CD4-positive, alpha-beta T cell (primary cell): ENCODE measurements around the gene MYO9B. TPM values are rescaled to one million over a fixed set of nuclear protein-coding genes. Genes with fewer than 3 reads are reported as not detected.

ENCODE experiments used
- ATAC-seq: fragments of 200-7000 bp; cut with Tn5 transposase; one replicate; pipeline ENCODE4 v1.10.0; 2022; ENCODE audit warnings: mild to moderate bottlenecking; ENCODE audit not compliant: poor library complexity
- CTCF ChIA-PET: fragments of 350-600 bp; sonication (Branson Sonifier 250); formaldehyde crosslinking; loops from one replicate; lab custom pipeline; 2021; ENCODE audit warnings: antibody characterized with exemption, inconsistent platforms; lab: Charles Lee
- POLR2A ChIA-PET: fragments of 350-600 bp; sonication (Branson Sonifier 250); formaldehyde crosslinking; loops from one replicate; lab custom pipeline; 2021; ENCODE audit warnings: antibody characterized with exemption, inconsistent platforms; lab: Charles Lee
- DNase-seq, 14 experiments: peaks; one replicate each; pipeline ENCODE4 v3.0.0-alpha.2; 2013 to 2020; ENCODE audit warnings: mixed read lengths in 2 of 14
- H3K27ac ChIP-seq, 2 donors: one replicate each; pipeline versions ENCODE4 v1.5.1 to v1.7.0; 2013; ENCODE audit warnings: low read length in 2 of 2, low read depth in 1 of 2, mild to moderate bottlenecking in 1 of 2
- H3K27me3 ChIP-seq, 2 experiments: 1 replicate in 1 of 2; 2 replicates in 1 of 2; pipeline versions ENCODE4 v1.6.1 to v1.7.0; 2013; ENCODE audit warnings: low read length in 2 of 2, control low read depth in 1 of 2, mild to moderate bottlenecking in 1 of 2, moderate library complexity in 1 of 2; ENCODE audit not compliant: insufficient read depth in 2 of 2, control insufficient read depth in 1 of 2
- H3K36me3 ChIP-seq: one replicate; pipeline ENCODE4 v1.6.1; 2013; ENCODE audit warnings: low read length, control low read depth; ENCODE audit not compliant: insufficient read depth
- H3K4me1 ChIP-seq: one replicate; pipeline ENCODE4 v1.6.1; 2013; ENCODE audit warnings: low read length, control low read depth; ENCODE audit not compliant: insufficient read depth
- H3K4me3 ChIP-seq: one replicate; pipeline ENCODE4 v1.5.1; 2013; ENCODE audit warnings: mild to moderate bottlenecking, low read length, moderate library complexity
- H3K9me3 ChIP-seq, 2 experiments: 1 replicate in 1 of 2; 2 replicates in 1 of 2; pipeline versions ENCODE4 v1.6.1 to v1.7.0; 2013; ENCODE audit warnings: low read length in 2 of 2, mild to moderate bottlenecking in 2 of 2, control low read depth in 1 of 2, moderate library complexity in 1 of 2; ENCODE audit not compliant: control insufficient read depth in 1 of 2, insufficient read depth in 1 of 2
- H3K27ac Mint-ChIP-seq: one replicate; pipeline ENCODE4 v1.8.0; 2020; ENCODE audit warnings: mixed read lengths
- H3K27me3 Mint-ChIP-seq: one replicate; pipeline ENCODE4 v1.8.0; 2021; ENCODE audit warnings: mixed read lengths
- H3K36me3 Mint-ChIP-seq: one replicate; pipeline ENCODE4 v1.8.0; 2021; ENCODE audit warnings: low read depth, mixed read lengths
- H3K4me1 Mint-ChIP-seq: one replicate; pipeline ENCODE4 v1.8.0; 2021; ENCODE audit warnings: low read depth, mixed read lengths
- H3K4me3 Mint-ChIP-seq: one replicate; pipeline ENCODE4 v1.8.0; 2020; ENCODE audit warnings: mild to moderate bottlenecking, mixed read lengths
- H3K9me3 Mint-ChIP-seq: one replicate; pipeline ENCODE4 v1.8.0; 2020; ENCODE audit warnings: mixed read lengths
- intact Hi-C, 2 experiments: fragments of 100-400 bp; cut with DNase I in 1 of 2; cut with micrococcal nuclease in 1 of 2; formaldehyde crosslinking; loops; one replicate each; pipeline versions ENCODE4 v1.15.1 to v1.9.0; 2023 to 2025; cut with DNase I, micrococcal nuclease
- total RNA-seq, 174 experiments: library from RNA in 2 of 174; stranded (reverse) in 2 of 174; gene quantifications; one replicate each; pipeline ENCODE4 v1.2.3 and lab custom pipeline; 2021 to 2026
- TF ChIP-seq, protein P1 (sequence below): fragments of 200-600 bp; IDR thresholded peaks from one replicate; pipeline ENCODE4 v1.8.0; 2022; ENCODE audit warnings: antibody characterized with exemption, mild to moderate bottlenecking

Gene MYO9B
- total RNA-seq, 2 experiments from 2014 or later, result 176 to 184 TPM

DNA sequence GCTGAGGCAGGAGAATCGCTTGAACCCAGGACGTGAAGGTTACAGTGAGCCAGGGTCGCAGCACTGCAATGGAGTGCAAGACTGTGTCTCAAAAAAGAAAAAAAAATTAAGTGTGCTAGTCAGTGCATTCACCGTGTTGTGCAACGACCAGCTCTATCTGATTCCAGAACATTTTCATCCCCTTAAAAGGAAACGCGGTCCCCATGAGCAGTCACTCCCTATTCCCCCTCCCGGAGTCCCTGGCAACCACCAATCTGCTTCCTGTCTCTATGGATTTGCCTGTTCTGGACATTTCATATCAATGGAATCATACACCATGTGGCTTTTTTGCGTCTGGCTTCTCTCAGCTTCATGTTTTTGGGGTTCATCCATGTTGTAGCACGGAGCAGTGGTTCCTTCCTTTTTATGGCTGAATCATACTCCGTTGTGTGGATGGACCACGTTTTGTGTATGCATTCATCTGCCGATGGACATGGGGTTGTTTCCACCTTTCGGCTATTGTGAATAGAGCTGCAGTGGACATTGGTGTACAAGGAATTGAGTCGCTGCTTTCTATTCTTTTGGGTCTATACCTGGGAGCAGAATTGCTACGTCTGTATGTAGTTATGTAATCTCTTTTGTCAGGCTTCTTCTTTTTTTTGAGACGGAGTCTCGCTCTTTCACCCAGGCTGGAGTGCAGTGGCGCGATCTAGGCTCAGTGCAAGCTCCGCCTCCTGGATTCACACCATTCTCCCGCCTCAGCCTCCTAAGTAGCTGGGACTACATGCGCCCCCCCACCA, 19.8 kb downstream of the MYO9B start:
- no peaks in the 10 kb centered on the region for H3K27me3 Mint-ChIP-seq
- TF ChIP-seq, protein P1, sequence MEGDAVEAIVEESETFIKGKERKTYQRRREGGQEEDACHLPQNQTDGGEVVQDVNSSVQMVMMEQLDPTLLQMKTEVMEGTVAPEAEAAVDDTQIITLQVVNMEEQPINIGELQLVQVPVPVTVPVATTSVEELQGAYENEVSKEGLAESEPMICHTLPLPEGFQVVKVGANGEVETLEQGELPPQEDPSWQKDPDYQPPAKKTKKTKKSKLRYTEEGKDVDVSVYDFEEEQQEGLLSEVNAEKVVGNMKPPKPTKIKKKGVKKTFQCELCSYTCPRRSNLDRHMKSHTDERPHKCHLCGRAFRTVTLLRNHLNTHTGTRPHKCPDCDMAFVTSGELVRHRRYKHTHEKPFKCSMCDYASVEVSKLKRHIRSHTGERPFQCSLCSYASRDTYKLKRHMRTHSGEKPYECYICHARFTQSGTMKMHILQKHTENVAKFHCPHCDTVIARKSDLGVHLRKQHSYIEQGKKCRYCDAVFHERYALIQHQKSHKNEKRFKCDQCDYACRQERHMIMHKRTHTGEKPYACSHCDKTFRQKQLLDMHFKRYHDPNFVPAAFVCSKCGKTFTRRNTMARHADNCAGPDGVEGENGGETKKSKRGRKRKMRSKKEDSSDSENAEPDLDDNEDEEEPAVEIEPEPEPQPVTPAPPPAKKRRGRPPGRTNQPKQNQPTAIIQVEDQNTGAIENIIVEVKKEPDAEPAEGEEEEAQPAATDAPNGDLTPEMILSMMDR, result no peak
- Histone ChIP-seq H3K4me1 (peaks cover 28% of the 10 kb centered on the region), H3K9me3 (no peaks in the 10 kb centered on the region), H3K36me3 (peaks cover 3% of the 10 kb centered on the region), H3K4me3 (no peak overlapping the region), H3K27ac (no peak overlapping the region), H3K27me3 (no peaks in the 10 kb centered on the region)
- ChIA-PET CTCF (no interaction called here), POLR2A (interaction anchor here (0.6 kb wide), 1 partner anchor 31 kb away, joined by 3 read pairs; no protein-coding TSS in a partner anchor)
- no peak overlapping the region for H3K27ac Mint-ChIP-seq
- peaks cover 33% of the 10 kb centered on the region for H3K36me3 Mint-ChIP-seq
- H3K4me1 Mint-ChIP-seq, result peaks cover 33% of the 10 kb centered on the region
- no peak overlapping the region for H3K4me3 Mint-ChIP-seq
- no peak for DNase-seq
- intact Hi-C loops, result no loop called here
- no peaks in the 10 kb centered on the region for H3K9me3 Mint-ChIP-seq
- no peak for ATAC-seq

DNA sequence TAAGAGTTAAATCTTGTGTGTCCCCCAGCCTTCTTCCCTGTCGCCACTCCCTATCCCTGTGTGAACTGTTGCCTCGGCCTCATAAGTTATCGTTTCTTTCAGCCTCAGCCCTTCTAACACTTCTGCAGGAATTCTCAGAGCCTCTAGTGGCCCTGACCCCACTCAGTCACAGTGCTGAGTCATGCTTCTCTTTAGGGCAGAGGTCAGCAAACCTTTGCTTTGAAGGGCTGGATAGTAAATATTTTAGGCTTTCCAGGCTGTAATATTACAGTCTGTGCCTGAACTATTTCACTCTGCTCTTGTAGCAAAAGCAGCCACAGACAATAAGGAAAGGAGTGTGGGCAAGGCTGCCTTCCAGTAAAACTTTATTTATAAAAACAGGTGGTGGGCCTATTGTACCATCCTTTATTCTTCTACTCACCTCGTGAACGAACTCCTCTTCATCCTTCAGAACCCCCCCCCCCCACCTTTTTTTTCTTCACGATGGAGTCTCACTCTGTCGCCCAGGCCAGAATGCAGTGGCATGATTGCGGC, 22.1 kb downstream of the MYO9B start:
- Mint-ChIP-seq H3K4me1 (peaks cover 19% of the 10 kb centered on the region), H3K4me3 (no peak overlapping the region), H3K27me3 (no peaks in the 10 kb centered on the region), H3K9me3 (no peaks in the 10 kb centered on the region), H3K36me3 (peaks cover 48% of the 10 kb centered on the region), H3K27ac (no peak overlapping the region)
- POLR2A ChIA-PET, result no interaction called here
- TF ChIP-seq, protein P1, result no peak
- intact Hi-C loops, result no loop called here
- no peak for DNase-seq
- Histone ChIP-seq H3K4me3 (no peak overlapping the region), H3K9me3 (peaks cover 0 to 11% of the 10 kb centered on the region in 2 experiments), H3K4me1 (peaks cover 12% of the 10 kb centered on the region), H3K27ac (no peak overlapping the region), H3K36me3 (peaks cover 15% of the 10 kb centered on the region), H3K27me3 (no peaks in the 10 kb centered on the region)
- ATAC-seq, result no peak
- CTCF ChIA-PET, result no interaction called here

GRCh38 chr19:17098326-17098725, 22.7 kb downstream of the MYO9B start:
- H3K9me3 ChIP-seq, result peaks cover 0 to 16% of the 10 kb centered on the region in 2 experiments
- no peak for ATAC-seq
- no peak overlapping the region for H3K27ac Mint-ChIP-seq
- H3K36me3 Mint-ChIP-seq, result peaks cover 53% of the 10 kb centered on the region
- no peak for DNase-seq
- no peak overlapping the region for H3K4me3 ChIP-seq
- H3K4me1 ChIP-seq, result peaks cover 13% of the 10 kb centered on the region
- no peaks in the 10 kb centered on the region for H3K9me3 Mint-ChIP-seq
- CTCF ChIA-PET, result no interaction called here
- POLR2A ChIA-PET, result no interaction called here
- H3K27me3 Mint-ChIP-seq, result no peaks in the 10 kb centered on the region
- intact Hi-C loops, result no loop called here
- H3K4me1 Mint-ChIP-seq, result peaks cover 21% of the 10 kb centered on the region
- H3K27ac ChIP-seq, result no peak overlapping the region
- H3K4me3 Mint-ChIP-seq, result no peak overlapping the region
- TF ChIP-seq, protein P1, result no peak
- peaks cover 21% of the 10 kb centered on the region for H3K36me3 ChIP-seq
- H3K27me3 ChIP-seq, result no peaks in the 10 kb centered on the region
